PFSK-1 (cell line): ENCODE measurements around the gene SYCN.

ENCODE experiments used
- FOXP2 ChIP-seq: optimal IDR thresholded peaks from 2 replicates; pipeline ENCODE3; 2011; ENCODE audit warnings: borderline replicate concordance, control low read depth, inconsistent platforms; ENCODE audit not compliant: insufficient read depth; ENCODE audit errors: extremely low read length, extremely low read depth
- POLR2AphosphoS5 ChIP-seq: IDR thresholded peaks from 2 replicates; pipeline ENCODE4 v1.6.1; 2012; ENCODE audit warnings: low read depth, mild to moderate bottlenecking, control low read depth, low read length, moderate library complexity
- REST ChIP-seq, 2 experiments: IDR thresholded peaks; 2 replicates each; pipeline versions ENCODE4 v1.6.1 to v1.8.0; 2011 to 2012; ENCODE audit warnings: low read depth in 2 of 2, low read length in 2 of 2, control low read depth in 1 of 2, inconsistent platforms in 1 of 2, mild to moderate bottlenecking in 1 of 2, moderate library complexity in 1 of 2; ENCODE audit not compliant: insufficient read depth in 1 of 2
- SIN3A ChIP-seq: IDR thresholded peaks from 2 replicates; pipeline ENCODE4 v1.6.1; 2012; ENCODE audit warnings: mild to moderate bottlenecking, low read length, moderate library complexity, borderline replicate concordance; ENCODE audit not compliant: insufficient read depth
- TAF1 ChIP-seq: IDR thresholded peaks from 2 replicates; pipeline ENCODE4 v1.6.1; 2012; ENCODE audit warnings: low read length, control low read depth, borderline replicate concordance; ENCODE audit not compliant: insufficient read depth

Gene SYCN

GRCh38 chr19:39186391-39186790 is 17.7 kb downstream of the SYCN start:
- TF ChIP-seq REST (IDR thresholded peaks at IDR 0.05; ENCODE audit: insufficient read depth in 1 of 2, low read depth in 2 of 2, low read length in 2 of 2) (no peak), SIN3A (no peak), TAF1 (no peak), POLR2AphosphoS5 (no peak), FOXP2 (no peak)

- TF ChIP-seq REST (IDR thresholded peaks at IDR 0.05; ENCODE audit: insufficient read depth in 1 of 2, low read depth in 2 of 2, low read length in 2 of 2) (no peak), TAF1 (no peak), POLR2AphosphoS5 (no peak), FOXP2 (no peak), SIN3A (no peak)
Observed at GRCh38 chr19:39183104-39183503, 21.0 kb downstream of the SYCN start.

- TF ChIP-seq REST (IDR thresholded peaks at IDR 0.05; ENCODE audit: insufficient read depth in 1 of 2, low read depth in 2 of 2, low read length in 2 of 2) (no peak), FOXP2 (no peak)
Observed at GRCh38 chr19:39182174-39182505, 21.9 kb downstream of the SYCN start.

GRCh38 chr19:39181500-39182173 is 22.4 kb downstream of the SYCN start:
- TF ChIP-seq POLR2AphosphoS5 (no peak; the same call in 1 of the 2 replicates), TAF1 (no peak), REST (IDR thresholded peaks at IDR 0.05; ENCODE audit: insufficient read depth in 1 of 2, low read depth in 2 of 2, low read length in 2 of 2) (no peak), SIN3A (no peak), FOXP2 (no peak)

- TF ChIP-seq REST (IDR thresholded peaks at IDR 0.05; ENCODE audit: insufficient read depth in 1 of 2, low read depth in 2 of 2, low read length in 2 of 2) = no peak
- no peak for TF ChIP-seq FOXP2
- no peak for TF ChIP-seq POLR2AphosphoS5
- TF ChIP-seq SIN3A = no peak
- no peak for TF ChIP-seq TAF1
Observed at GRCh38 chr19:39180749-39181148, 23.3 kb downstream of the SYCN start.
